GM15510 (cell line): ENCODE data around the gene PKP2.

Source experiments
- POLR2A ChIP-seq: IDR thresholded peaks from 3 replicates; pipeline ENCODE4 v1.6.1; 2011; ENCODE audit warnings: borderline replicate concordance; ENCODE audit not compliant: insufficient read length; ENCODE audit errors: extremely low read depth

PKP2 gene

GRCh38 chr12:32903763-32904162 lies 7.2 kb upstream of the PKP2 start:
- TF ChIP-seq POLR2A = no peak

GRCh38 chr12:32903318-32903717 lies 6.7 kb upstream of the PKP2 start:
- TF ChIP-seq POLR2A = no peak

- TF ChIP-seq POLR2A = no peak
Measured at GRCh38 chr12:32902287-32902997, 5.9 kb upstream of the PKP2 start.

- TF ChIP-seq POLR2A = no peak
Measured at GRCh38 chr12:32901553-32901952, 5.0 kb upstream of the PKP2 start.

- TF ChIP-seq POLR2A = no peak
Measured at GRCh38 chr12:32897687-32898573, 1.4 kb upstream of the PKP2 start.

DNA sequence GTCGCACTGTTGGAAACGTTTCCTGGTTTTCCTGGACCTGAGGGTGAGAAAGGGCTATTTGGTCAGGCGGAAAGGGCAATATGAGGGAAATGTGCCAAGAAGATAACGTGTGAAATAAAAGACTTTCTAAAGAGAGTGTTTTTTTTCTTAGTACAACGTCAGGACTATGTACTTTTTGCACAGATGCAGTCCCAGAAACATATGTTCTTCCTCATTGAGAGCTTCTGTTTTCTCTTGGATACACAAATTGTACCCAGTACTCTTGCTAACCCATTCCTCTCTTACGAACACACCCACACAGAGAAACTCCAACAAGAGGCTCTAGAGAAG lies 669 bp upstream of the PKP2 start:
- no peak for TF ChIP-seq POLR2A

DNA sequence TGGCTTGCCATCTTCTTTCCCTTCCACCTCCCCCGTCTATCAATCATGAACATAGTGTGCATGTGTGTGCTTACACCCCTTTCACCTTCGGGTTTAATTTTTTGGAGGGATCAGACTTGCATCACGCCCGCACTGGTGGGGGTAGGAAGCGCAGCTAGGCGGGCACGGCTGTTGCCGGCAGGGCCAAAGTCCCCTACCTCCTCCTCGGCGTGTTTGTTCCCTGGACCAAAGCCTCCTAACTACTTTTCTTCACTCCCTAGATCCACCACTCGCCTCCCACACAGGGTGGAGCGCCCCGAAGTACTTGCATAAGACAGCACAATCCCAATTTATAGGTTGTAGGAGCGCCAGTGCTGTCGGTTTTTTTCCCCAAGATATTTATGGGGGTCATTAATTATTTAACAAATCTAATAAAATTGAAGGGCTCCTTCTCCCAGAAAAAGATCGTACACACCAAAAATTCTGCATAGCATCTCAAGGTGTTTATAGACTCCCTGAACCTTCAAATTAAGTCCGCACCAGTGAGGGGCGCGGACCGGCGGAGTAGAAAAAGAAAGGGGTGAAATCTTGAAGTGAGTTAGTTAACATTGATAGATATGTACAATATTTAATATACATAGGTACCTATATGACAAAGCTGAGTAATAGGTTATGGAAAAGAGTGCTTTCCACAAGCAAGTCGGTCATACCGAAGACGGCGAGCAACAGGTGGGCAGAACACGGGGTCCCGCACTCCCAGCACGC lies 717 bp downstream of the PKP2 start:
- no peak for TF ChIP-seq POLR2A

DNA sequence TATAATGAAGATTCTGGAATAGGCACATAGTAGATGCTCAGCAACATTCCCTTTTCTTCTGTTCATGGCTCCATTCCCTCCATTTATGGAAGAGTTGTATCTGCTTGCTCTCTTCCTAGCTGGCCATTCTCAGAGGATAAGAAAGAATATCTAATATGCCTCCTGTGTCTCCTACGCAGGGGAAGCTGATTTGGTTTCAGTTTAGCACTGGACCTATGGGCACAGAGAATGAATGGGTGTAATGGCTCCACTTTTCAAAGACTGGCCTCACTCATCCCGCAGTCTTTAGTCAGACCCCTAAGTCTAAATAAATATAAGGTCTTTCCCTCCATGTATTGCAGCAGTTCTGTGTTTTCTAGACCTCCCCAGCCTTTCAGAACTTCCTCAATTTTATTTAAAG lies 2.0 kb downstream of the PKP2 start:
- no peak for TF ChIP-seq POLR2A

- TF ChIP-seq POLR2A = no peak
Measured at GRCh38 chr12:32893458-32893857, 3.1 kb downstream of the PKP2 start.

- TF ChIP-seq POLR2A = no peak
Measured at GRCh38 chr12:32893043-32893442, 3.5 kb downstream of the PKP2 start.

GRCh38 chr12:32891956-32892355 lies 4.6 kb downstream of the PKP2 start:
- TF ChIP-seq POLR2A = no peak

DNA sequence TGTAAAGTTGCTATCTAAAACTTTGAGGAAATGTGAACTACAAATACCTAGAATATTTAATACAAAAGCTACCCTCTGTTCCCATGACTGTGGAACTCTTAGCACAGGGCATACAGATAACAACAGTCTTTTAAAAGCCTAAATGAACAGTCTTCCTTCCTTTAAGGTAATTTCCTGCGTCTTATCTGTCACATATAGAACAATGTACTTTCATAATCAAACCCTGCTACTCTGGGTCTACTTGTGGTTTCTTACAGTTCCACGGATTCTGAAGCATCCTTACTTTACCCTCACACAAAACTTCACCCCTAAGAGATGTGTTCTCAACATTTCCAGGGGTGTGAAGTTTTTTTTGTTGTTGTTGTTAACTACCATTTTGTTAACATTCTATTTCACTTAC lies 5.1 kb downstream of the PKP2 start:
- TF ChIP-seq POLR2A = no peak

DNA sequence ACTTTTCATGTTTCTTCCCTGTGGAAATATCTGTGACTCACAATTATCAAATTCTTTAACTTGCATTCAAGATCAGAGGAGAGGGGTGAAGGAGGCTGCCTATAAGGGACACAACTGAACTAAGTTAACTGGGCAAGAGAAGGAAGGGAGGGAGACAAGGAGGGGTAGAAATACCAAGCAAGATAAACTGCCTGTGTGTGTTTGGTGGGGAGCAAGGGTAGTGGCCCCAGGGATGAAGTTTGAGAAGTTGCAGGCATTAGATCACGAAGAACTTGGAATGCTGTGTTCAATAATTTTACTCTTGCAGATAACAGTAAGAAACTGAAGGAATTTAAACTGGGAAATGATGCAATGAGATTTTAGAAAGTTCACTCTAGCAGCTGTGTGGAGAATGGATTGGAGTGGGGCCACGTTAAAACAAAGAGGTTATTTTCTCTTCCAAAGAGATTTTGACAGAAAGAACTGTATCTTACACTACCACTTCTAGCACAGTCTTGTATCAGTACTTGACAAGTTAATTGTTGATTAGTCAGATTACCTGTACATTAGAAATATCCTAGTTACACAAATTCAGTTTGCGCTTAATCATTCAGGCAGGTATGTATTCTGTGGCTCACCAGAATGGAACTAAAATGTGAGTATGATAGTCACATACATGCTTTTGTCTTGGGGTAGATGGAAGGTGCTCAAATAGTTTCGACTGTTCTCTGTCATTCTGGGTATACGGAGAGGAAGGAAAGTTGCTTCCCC lies 7.4 kb downstream of the PKP2 start:
- TF ChIP-seq POLR2A = no peak

DNA sequence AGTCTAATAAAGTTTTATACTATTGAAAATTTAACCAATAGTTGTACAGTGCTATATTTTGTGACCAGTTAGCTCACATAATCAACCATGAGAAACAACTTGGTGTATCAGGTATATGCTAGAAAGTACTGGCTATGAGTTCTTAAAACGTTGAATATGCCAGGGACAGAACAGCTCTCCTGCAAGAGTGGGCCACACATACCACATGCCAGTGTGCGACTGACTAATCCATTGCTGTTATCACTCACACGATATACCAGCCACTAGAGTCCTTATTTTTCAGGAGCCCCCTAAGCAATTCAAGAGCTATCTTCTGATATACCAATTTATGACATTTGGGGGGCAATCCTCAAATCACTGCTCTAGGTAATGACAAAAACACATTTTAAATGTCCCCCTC lies 9.5 kb downstream of the PKP2 start:
- no peak for TF ChIP-seq POLR2A

DNA sequence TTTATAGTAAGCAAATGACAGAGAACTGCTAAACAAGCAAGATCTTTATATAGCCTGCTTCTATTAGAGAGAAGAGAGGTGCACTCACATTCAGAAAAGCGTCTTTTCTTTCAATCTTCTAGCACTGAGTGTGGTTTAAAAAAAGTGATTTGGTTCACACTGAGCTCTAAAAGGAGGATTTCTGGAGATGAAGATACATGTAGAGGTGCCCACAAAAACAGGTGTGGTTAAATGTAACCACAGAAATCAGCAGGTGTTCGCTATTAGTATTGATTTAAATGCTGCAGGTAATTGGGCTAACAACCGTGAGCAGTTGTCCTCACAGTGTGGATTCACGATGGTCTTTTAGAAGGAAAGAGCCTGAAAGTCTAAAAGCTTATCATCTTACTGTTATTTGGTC lies 10.7 kb downstream of the PKP2 start:
- TF ChIP-seq POLR2A = no peak
